ENCODE data around the gene CNTRL.
"Not testable (repeated sequence)": the region's sequence is repeated elsewhere in the genome, so short reads cannot be mapped to it uniquely, and the experiment has no call there.

Gene CNTRL

DNA sequence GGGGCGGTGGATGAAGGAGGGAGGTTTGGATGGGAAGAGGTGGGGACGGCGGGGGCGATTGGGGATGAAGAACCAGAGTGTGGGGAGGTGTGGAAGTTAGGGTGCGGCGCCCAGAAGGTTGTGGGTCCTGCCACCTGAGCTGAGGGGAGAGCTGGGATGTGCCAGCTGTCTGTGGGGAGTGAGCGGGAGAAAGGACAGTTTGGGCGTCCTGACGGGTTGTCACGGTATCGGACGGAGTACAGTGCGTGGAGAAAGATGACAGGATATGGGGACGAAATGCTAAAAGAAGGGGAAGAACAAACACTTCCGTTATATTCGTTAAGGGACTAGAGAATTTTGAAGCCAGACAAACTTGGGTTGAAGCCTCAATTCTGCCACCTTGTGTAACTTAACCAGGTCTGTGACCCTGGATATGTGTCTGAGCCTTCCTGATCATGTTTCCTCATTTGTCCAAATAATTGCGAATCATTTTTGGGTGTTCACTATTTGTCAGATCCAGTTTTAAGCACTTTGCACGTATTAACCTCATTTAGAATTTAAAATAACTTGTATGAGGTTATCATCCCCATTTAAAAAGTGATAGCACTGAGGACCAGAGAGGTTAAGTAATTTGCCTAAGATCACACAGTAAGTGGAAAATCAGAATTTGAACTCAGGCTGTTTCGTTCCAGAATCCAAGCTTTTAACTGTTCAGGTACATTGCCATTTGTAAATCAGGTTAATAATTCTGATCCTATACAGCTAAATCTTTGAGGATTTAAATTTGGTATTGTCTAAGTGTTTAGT is 689 bp downstream of the CNTRL start:
- Histone ChIP-seq H3K9me3 (ENCODE audit: low read depth, low read length) (no peaks in the 10 kb centered on the region), H3K36me3 (ENCODE audit: insufficient read depth, low read length) (no peaks in the 10 kb centered on the region), H3K9ac (ENCODE audit: insufficient read length) (peak overlapping the region; percentile 81), H3K4me3 (peak overlapping the region; percentile 87), H3K27ac (peak overlapping the region; percentile 55; the same call in 1 of the 2 replicates)
- DNase-seq (ENCODE audit: low read depth, low spot score), result no peak
- TF ChIP-seq POLR2AphosphoS5 (IDR thresholded peaks at IDR 0.05; ENCODE audit: borderline replicate concordance, low read depth, low read length) (no peak), FOXP2 (optimal IDR thresholded peaks at IDR 0.05; ENCODE audit: control extremely low read depth, extremely low read length, insufficient read depth) (no peak), EZH2 (IDR thresholded peaks at IDR 0.05) (no peak)

DNA sequence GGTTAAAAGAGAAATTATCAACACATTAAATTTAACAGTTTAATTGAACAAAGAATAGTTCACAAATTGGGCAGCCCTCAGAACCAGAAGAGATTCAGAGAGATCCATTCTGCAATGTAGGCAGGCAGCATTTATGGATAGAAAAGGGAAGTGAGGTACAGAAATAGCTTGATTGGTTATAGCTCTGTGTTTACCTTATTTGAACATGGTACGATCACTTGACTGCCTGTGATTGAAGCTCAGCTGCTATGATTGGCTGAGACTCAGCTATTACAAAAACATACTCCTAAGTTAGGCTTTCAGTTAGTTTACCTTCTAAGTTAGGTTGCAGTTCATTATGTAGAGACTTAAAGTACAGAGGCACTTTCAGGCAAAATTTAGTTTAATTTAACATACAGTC is 7.3 kb downstream of the CNTRL start:
- Histone ChIP-seq H3K36me3 (ENCODE audit: insufficient read depth, low read length) (peaks cover 15% of the 10 kb centered on the region; the same call in 1 of the 2 replicates), H3K9ac (ENCODE audit: insufficient read length) (no peak overlapping the region), H3K4me3 (no peak overlapping the region), H3K27ac (no peak overlapping the region), H3K9me3 (ENCODE audit: low read depth, low read length) (no peaks in the 10 kb centered on the region)
- TF ChIP-seq POLR2AphosphoS5 (IDR thresholded peaks at IDR 0.05; ENCODE audit: borderline replicate concordance, low read depth, low read length), result no peak
- TF ChIP-seq FOXP2 (optimal IDR thresholded peaks at IDR 0.05; ENCODE audit: control extremely low read depth, extremely low read length, insufficient read depth), result no peak
- TF ChIP-seq EZH2 (IDR thresholded peaks at IDR 0.05), result no peak
- DNase-seq (ENCODE audit: low read depth, low spot score), result no peak

GRCh38 chr9:121085661-121086060 is 10.9 kb downstream of the CNTRL start:
- no peak for DNase-seq (ENCODE audit: low read depth, low spot score)
- Histone ChIP-seq H3K4me3 (no peak overlapping the region), H3K27ac (no peak overlapping the region), H3K36me3 (ENCODE audit: insufficient read depth, low read length) (peaks cover 23% of the 10 kb centered on the region), H3K9ac (ENCODE audit: insufficient read length) (no peak overlapping the region), H3K9me3 (ENCODE audit: low read depth, low read length) (no peaks in the 10 kb centered on the region)
- TF ChIP-seq POLR2AphosphoS5 (IDR thresholded peaks at IDR 0.05; ENCODE audit: borderline replicate concordance, low read depth, low read length) (no peak), FOXP2 (optimal IDR thresholded peaks at IDR 0.05; ENCODE audit: control extremely low read depth, extremely low read length, insufficient read depth) (no peak), EZH2 (IDR thresholded peaks at IDR 0.05) (no peak)

- no peak overlapping the region for H3K27ac ChIP-seq
- no peak overlapping the region for H3K4me3 ChIP-seq
- DNase-seq (ENCODE audit: low read depth, low spot score), result no peak
- TF ChIP-seq FOXP2 (optimal IDR thresholded peaks at IDR 0.05; ENCODE audit: control extremely low read depth, extremely low read length, insufficient read depth) (no peak), EZH2 (IDR thresholded peaks at IDR 0.05) (no peak), POLR2AphosphoS5 (IDR thresholded peaks at IDR 0.05; ENCODE audit: borderline replicate concordance, low read depth, low read length) (no peak)
- H3K9me3 ChIP-seq (ENCODE audit: low read depth, low read length), result no peaks in the 10 kb centered on the region
- H3K9ac ChIP-seq (ENCODE audit: insufficient read length), result no peak overlapping the region
- peaks cover 14% of the 10 kb centered on the region for H3K36me3 ChIP-seq (ENCODE audit: insufficient read depth, low read length)
Observed at GRCh38 chr9:121088576-121088975, 13.8 kb downstream of the CNTRL start.

DNA sequence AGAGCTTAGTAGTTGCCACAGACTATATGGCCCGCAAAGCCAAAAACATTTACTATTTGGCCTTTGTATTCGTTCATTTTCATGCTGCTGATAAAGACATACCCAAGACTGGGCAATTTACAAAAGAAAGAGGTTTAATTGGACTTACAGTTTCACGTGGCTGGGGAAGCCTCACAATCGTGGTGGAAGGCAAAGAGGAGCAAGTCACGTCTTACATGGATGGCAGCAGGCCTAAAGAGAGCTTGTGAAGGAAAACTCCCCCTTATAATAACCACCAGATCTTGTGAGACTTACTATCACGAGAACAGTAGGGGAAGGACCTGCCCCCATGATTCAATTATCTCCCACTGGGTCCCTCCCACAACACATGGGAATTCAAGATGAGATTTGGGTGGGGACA is 16.0 kb downstream of the CNTRL start:
- H3K36me3 ChIP-seq (ENCODE audit: insufficient read depth, low read length), result peaks cover 14% of the 10 kb centered on the region

GRCh38 chr9:121095057-121095456 is 20.3 kb downstream of the CNTRL start:
- DNase-seq (ENCODE audit: low read depth, low spot score), result no peak
- H3K9me3 ChIP-seq (ENCODE audit: low read depth, low read length), result no peaks in the 10 kb centered on the region; the same call in 1 of the 2 replicates
- no peak overlapping the region for H3K9ac ChIP-seq (ENCODE audit: insufficient read length)
- no peak overlapping the region for H3K4me3 ChIP-seq
- no peak overlapping the region for H3K27ac ChIP-seq
- no peak for TF ChIP-seq FOXP2 (optimal IDR thresholded peaks at IDR 0.05; ENCODE audit: control extremely low read depth, extremely low read length, insufficient read depth)
- no peak for TF ChIP-seq POLR2AphosphoS5 (IDR thresholded peaks at IDR 0.05; ENCODE audit: borderline replicate concordance, low read depth, low read length)
- TF ChIP-seq EZH2 (IDR thresholded peaks at IDR 0.05), result no peak
- H3K36me3 ChIP-seq (ENCODE audit: insufficient read depth, low read length), result peaks cover 28% of the 10 kb centered on the region

More for the DNA sequence above, 16.0 kb downstream of the CNTRL start:
- not testable (repeated sequence) for H3K9me3 ChIP-seq (ENCODE audit: low read depth, low read length); DNase-seq (ENCODE audit: low read depth, low spot score); H3K9ac ChIP-seq (ENCODE audit: insufficient read length); H3K27ac ChIP-seq; H3K4me3 ChIP-seq

GRCh38 chr9:121098567-121099198 is 23.9 kb downstream of the CNTRL start:
- no peak overlapping the region for H3K27ac ChIP-seq
- TF ChIP-seq FOXP2 (optimal IDR thresholded peaks at IDR 0.05; ENCODE audit: control extremely low read depth, extremely low read length, insufficient read depth), result no peak
- no peak for TF ChIP-seq POLR2AphosphoS5 (IDR thresholded peaks at IDR 0.05; ENCODE audit: borderline replicate concordance, low read depth, low read length)
- no peak for TF ChIP-seq EZH2 (IDR thresholded peaks at IDR 0.05)
- peaks cover 17% of the 10 kb centered on the region; the same call in 1 of the 2 replicates for H3K36me3 ChIP-seq (ENCODE audit: insufficient read depth, low read length)
- no peak overlapping the region for H3K9ac ChIP-seq (ENCODE audit: insufficient read length)
- no peaks in the 10 kb centered on the region; the same call in 1 of the 2 replicates for H3K9me3 ChIP-seq (ENCODE audit: low read depth, low read length)
- DNase-seq (ENCODE audit: low read depth, low spot score), result no peak
- H3K4me3 ChIP-seq, result no peak overlapping the region

DNA sequence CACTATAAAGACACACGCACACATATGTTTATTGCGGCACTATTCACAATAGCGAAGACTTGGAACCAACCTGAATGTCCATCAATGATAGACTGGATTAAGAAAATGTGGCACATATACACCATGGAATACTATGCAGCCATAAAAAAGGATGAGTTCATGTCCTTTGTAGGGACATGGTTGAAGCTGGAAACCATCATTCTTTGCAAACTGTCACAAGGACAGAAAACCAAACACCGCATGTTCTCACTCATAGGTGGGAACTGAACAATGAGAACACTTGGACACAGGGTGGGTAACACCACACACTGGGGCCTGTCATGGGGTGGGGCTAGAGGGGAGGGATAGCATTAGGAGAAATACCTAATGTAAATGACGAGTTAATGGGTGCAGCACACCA is 29.3 kb downstream of the CNTRL start:
- not testable (repeated sequence) for H3K36me3 ChIP-seq (ENCODE audit: insufficient read depth, low read length); H3K9me3 ChIP-seq (ENCODE audit: low read depth, low read length); DNase-seq (ENCODE audit: low read depth, low spot score); H3K27ac ChIP-seq; H3K4me3 ChIP-seq; H3K9ac ChIP-seq (ENCODE audit: insufficient read length)

GRCh38 chr9:121105531-121105930 is 30.8 kb downstream of the CNTRL start:
- Histone ChIP-seq H3K4me3 (no peak overlapping the region), H3K9me3 (ENCODE audit: low read depth, low read length) (no peaks in the 10 kb centered on the region), H3K27ac (no peak overlapping the region), H3K36me3 (ENCODE audit: insufficient read depth, low read length) (no peaks in the 10 kb centered on the region), H3K9ac (ENCODE audit: insufficient read length) (no peak overlapping the region)
- no peak for DNase-seq (ENCODE audit: low read depth, low spot score)
- TF ChIP-seq EZH2 (IDR thresholded peaks at IDR 0.05), result no peak
- TF ChIP-seq POLR2AphosphoS5 (IDR thresholded peaks at IDR 0.05; ENCODE audit: borderline replicate concordance, low read depth, low read length), result no peak
